ENCODE data around the gene CTAG2.
"Not testable (repeated sequence)": the region's sequence is repeated elsewhere in the genome, so short reads cannot be mapped to it uniquely, and the experiment has no call there.

Gene CTAG2

GRCh38 chrX:154645745-154646378, 7.5 kb downstream of the CTAG2 start:
- not testable (repeated sequence) for DNase-seq

GRCh38 chrX:154643708-154644107, 9.7 kb downstream of the CTAG2 start:
- DNase-seq: not testable (repeated sequence)

- not testable (repeated sequence) for DNase-seq
These were observed 11.6 kb downstream of the CTAG2 start for GRCh38 chrX:154641740-154642139.

- DNase-seq: not testable (repeated sequence)
These were observed 19.7 kb downstream of the CTAG2 start for GRCh38 chrX:154633661-154634060.

- not testable (repeated sequence) for DNase-seq
These were observed 22.4 kb downstream of the CTAG2 start for GRCh38 chrX:154630949-154631348.

- DNase-seq: not testable (repeated sequence)
These were observed 24.4 kb downstream of the CTAG2 start for GRCh38 chrX:154628960-154629359.

GRCh38 chrX:154620767-154621414, 32.5 kb downstream of the CTAG2 start:
- not testable (repeated sequence) for DNase-seq

- DNase-seq: not testable (repeated sequence)
These were observed 34.2 kb downstream of the CTAG2 start, which contains the start of gene CTAG1B for GRCh38 chrX:154619182-154619581. Gene CTAG1B, minus strand, starts transcription at chrX:154619282. Its CDS starts 64 bp downstream, at chrX:154619218.

GRCh38 chrX:154613586-154613985, 39.8 kb downstream of the CTAG2 start:
- not testable (repeated sequence) for DNase-seq

GRCh38 chrX:154611146-154611545, 42.2 kb downstream of the CTAG2 start:
- DNase-seq: not testable (repeated sequence)

- not testable (repeated sequence) for DNase-seq
These were observed 44.6 kb downstream of the CTAG2 start for GRCh38 chrX:154608823-154609222.

- not testable (repeated sequence) for DNase-seq
These were observed 45.4 kb downstream of the CTAG2 start for GRCh38 chrX:154607976-154608375.

- no peak for DNase-seq
These were observed 46.0 kb downstream of the CTAG2 start for GRCh38 chrX:154607370-154607769.

- no peak for DNase-seq
These were observed 47.8 kb downstream of the CTAG2 start for GRCh38 chrX:154605566-154605965.

- peak; percentile 67 for DNase-seq
These were observed 49.6 kb downstream of the CTAG2 start for GRCh38 chrX:154603438-154604430.

GRCh38 chrX:154602766-154603437, 50.5 kb downstream of the CTAG2 start:
- no peak for DNase-seq

- DNase-seq: no peak
These were observed 51.2 kb downstream of the CTAG2 start for GRCh38 chrX:154602226-154602625.

All from MV-4-11 (cell line).